ENCODE measurements around the gene PTPRG.

Gene PTPRG

DNA sequence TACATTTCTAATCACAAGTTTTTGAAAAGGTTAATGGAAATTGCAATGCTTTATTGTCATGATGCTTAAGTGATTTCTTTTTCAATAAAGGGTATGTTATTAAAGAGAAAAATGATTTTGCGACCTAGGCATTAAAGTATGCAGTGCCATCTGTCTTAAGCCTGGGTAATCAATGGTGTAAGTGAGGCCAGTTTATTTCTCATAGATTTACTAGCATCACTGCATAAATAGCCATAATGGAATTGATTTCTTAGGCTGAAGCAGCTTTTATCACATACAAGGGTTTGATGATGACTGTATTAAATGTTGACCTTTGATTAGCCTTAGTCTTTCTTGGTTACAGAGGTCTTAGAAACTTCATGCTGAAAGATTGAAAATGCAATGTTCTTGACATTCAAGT, 464.5 kb downstream of the PTPRG start:
- no peaks in the 10 kb centered on the region for H3K79me2 ChIP-seq (ENCODE audit: control insufficient read depth, low read length)
- H3F3A ChIP-seq (ENCODE audit: control insufficient read depth, insufficient read depth): no peaks in the 10 kb centered on the region
- H3K36me3 ChIP-seq (ENCODE audit: control insufficient read depth, low read length): no peaks in the 10 kb centered on the region
- H4K20me1 ChIP-seq (ENCODE audit: control insufficient read depth, insufficient read depth, low read depth, low read length): no peaks in the 10 kb centered on the region
- H3K27me3 ChIP-seq (ENCODE audit: control insufficient read depth, low read length): no peaks in the 10 kb centered on the region
- no peak overlapping the region for H3K4me2 ChIP-seq (ENCODE audit: low read length)
- no peaks in the 10 kb centered on the region for H3K9me2 ChIP-seq (replicated peaks; ENCODE audit: control insufficient read depth, low read length)
- no peak for TF ChIP-seq EZH2phosphoT487 (IDR thresholded peaks at IDR 0.05; ENCODE audit: borderline replicate concordance, low read length)
- TF ChIP-seq, protein P1, sequence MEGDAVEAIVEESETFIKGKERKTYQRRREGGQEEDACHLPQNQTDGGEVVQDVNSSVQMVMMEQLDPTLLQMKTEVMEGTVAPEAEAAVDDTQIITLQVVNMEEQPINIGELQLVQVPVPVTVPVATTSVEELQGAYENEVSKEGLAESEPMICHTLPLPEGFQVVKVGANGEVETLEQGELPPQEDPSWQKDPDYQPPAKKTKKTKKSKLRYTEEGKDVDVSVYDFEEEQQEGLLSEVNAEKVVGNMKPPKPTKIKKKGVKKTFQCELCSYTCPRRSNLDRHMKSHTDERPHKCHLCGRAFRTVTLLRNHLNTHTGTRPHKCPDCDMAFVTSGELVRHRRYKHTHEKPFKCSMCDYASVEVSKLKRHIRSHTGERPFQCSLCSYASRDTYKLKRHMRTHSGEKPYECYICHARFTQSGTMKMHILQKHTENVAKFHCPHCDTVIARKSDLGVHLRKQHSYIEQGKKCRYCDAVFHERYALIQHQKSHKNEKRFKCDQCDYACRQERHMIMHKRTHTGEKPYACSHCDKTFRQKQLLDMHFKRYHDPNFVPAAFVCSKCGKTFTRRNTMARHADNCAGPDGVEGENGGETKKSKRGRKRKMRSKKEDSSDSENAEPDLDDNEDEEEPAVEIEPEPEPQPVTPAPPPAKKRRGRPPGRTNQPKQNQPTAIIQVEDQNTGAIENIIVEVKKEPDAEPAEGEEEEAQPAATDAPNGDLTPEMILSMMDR (IDR thresholded peaks at IDR 0.05; ENCODE audit: low read depth, low read length, poor library complexity, severe bottlenecking): no peak
- no peaks in the 10 kb centered on the region for H3K4me1 ChIP-seq (ENCODE audit: control insufficient read depth, low read length)
- no peaks in the 10 kb centered on the region for H3K9me3 ChIP-seq (ENCODE audit: control insufficient read depth, insufficient read depth, low read length)
- H3K27ac ChIP-seq (ENCODE audit: low read depth, low read length): no peak overlapping the region
- no peak overlapping the region for H3K4me3 ChIP-seq (ENCODE audit: low read length)

DNA sequence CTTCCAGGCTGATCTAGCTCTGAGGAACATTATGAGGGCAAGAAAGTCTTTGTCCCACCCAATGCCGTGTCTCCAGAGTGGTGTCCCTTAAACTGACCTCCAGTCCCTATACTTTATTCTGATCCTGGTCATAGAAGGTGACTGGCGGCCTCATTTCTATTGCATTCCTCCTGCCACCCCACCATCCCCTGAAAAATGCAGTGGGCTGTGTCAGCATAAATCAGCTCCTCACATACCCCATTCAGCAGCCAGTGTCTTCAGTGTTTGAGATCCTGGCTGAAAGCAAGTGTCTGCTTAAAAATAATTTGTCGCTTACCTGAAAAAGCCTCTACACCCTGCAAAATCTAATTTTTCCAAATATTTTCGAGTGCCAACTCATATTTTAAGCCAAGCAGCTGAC, 465.9 kb downstream of the PTPRG start:
- H3K9me3 ChIP-seq (ENCODE audit: control insufficient read depth, insufficient read depth, low read length): no peaks in the 10 kb centered on the region

DNA sequence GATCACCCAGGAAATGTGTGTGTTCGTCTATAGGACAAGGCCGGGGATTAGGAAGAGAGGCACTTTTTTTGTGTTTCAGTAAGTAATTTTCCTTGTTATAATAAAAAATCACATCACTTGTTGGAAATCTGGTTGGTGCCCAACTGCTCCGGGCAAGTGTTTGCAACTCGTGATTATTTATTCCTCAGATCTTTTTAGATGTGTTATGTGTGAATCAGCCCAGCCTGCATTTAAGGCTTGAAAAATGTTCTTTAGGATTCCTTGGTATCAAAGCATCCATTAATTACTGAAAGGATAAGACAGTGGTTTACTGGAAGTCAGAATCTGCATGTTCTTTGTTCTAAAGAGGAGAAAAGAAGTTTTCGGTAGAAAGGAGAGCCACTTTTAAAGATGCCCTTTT, 466.4 kb downstream of the PTPRG start:
- H3K27me3 ChIP-seq (ENCODE audit: control insufficient read depth, low read length): peaks cover 4% of the 10 kb centered on the region; the same call in 1 of the 2 replicates
- H3K36me3 ChIP-seq (ENCODE audit: control insufficient read depth, low read length): no peaks in the 10 kb centered on the region
- H3K4me1 ChIP-seq (ENCODE audit: control insufficient read depth, low read length): no peaks in the 10 kb centered on the region
- H3K4me2 ChIP-seq (ENCODE audit: low read length): no peak overlapping the region
- H3K9me2 ChIP-seq (replicated peaks; ENCODE audit: control insufficient read depth, low read length): no peaks in the 10 kb centered on the region
- TF ChIP-seq, protein P1 (IDR thresholded peaks at IDR 0.05; ENCODE audit: low read depth, low read length, poor library complexity, severe bottlenecking): no peak
- no peak for TF ChIP-seq EZH2phosphoT487 (IDR thresholded peaks at IDR 0.05; ENCODE audit: borderline replicate concordance, low read length)
- H3K27ac ChIP-seq (ENCODE audit: low read depth, low read length): no peak overlapping the region
- no peak overlapping the region for H3K4me3 ChIP-seq (ENCODE audit: low read length)
- H3K9me3 ChIP-seq (ENCODE audit: control insufficient read depth, insufficient read depth, low read length): no peaks in the 10 kb centered on the region
- H3F3A ChIP-seq (ENCODE audit: control insufficient read depth, insufficient read depth): no peaks in the 10 kb centered on the region
- H4K20me1 ChIP-seq (ENCODE audit: control insufficient read depth, insufficient read depth, low read depth, low read length): no peaks in the 10 kb centered on the region
- no peaks in the 10 kb centered on the region for H3K79me2 ChIP-seq (ENCODE audit: control insufficient read depth, low read length)

More for the DNA sequence above, 465.9 kb downstream of the PTPRG start:
- no peaks in the 10 kb centered on the region for H3K9me2 ChIP-seq (replicated peaks; ENCODE audit: control insufficient read depth, low read length)
- no peaks in the 10 kb centered on the region for H3K4me1 ChIP-seq (ENCODE audit: control insufficient read depth, low read length)
- H3K27ac ChIP-seq (ENCODE audit: low read depth, low read length): no peak overlapping the region
- no peak overlapping the region for H3K4me3 ChIP-seq (ENCODE audit: low read length)
- peaks cover 2% of the 10 kb centered on the region; the same call in 1 of the 2 replicates for H3K27me3 ChIP-seq (ENCODE audit: control insufficient read depth, low read length)
- no peaks in the 10 kb centered on the region for H4K20me1 ChIP-seq (ENCODE audit: control insufficient read depth, insufficient read depth, low read depth, low read length)
- H3K36me3 ChIP-seq (ENCODE audit: control insufficient read depth, low read length): no peaks in the 10 kb centered on the region
- no peak for TF ChIP-seq EZH2phosphoT487 (IDR thresholded peaks at IDR 0.05; ENCODE audit: borderline replicate concordance, low read length)
- TF ChIP-seq, protein P1 (IDR thresholded peaks at IDR 0.05; ENCODE audit: low read depth, low read length, poor library complexity, severe bottlenecking): no peak
- no peaks in the 10 kb centered on the region for H3K79me2 ChIP-seq (ENCODE audit: control insufficient read depth, low read length)
- H3F3A ChIP-seq (ENCODE audit: control insufficient read depth, insufficient read depth): no peaks in the 10 kb centered on the region
- no peak overlapping the region for H3K4me2 ChIP-seq (ENCODE audit: low read length)

All from DOHH2 (cell line).